Astrocyte of the cerebellum (primary cell): ENCODE measurements around the gene PANK1.

Source experiments
- DNase-seq: peaks from one replicate; pipeline ENCODE4 v3.0.0-alpha.2; 2011; ENCODE audit warnings: low read depth
- H3K4me3 ChIP-seq: 2 replicates; pipeline ENCODE4 v1.5.1; 2011; ENCODE audit warnings: mild to moderate bottlenecking, low read depth, low read length, moderate library complexity
- CTCF ChIP-seq: IDR thresholded peaks from 2 replicates; pipeline ENCODE4 v1.5.1; 2012; ENCODE audit warnings: low read length, low read depth, moderate library complexity, mild to moderate bottlenecking; ENCODE audit errors: missing control alignments
- in situ Hi-C: cut with HindIII; loops from 2 replicates; pipeline ENCODE4 v1.10.0; 2017; ENCODE audit warnings: low sequenced_read_pairs

The PANK1 gene

GRCh38 chr10:89665302-89665701, 20.3 kb upstream of the PANK1 start:
- no peak for DNase-seq
- in situ Hi-C loops = no loop called here
- no peak for TF ChIP-seq CTCF
- H3K4me3 ChIP-seq = no peak overlapping the region

GRCh38 chr10:89664203-89664602, 19.2 kb upstream of the PANK1 start:
- H3K4me3 ChIP-seq = no peak overlapping the region
- no peak for TF ChIP-seq CTCF
- in situ Hi-C loops = no loop called here
- no peak for DNase-seq

- in situ Hi-C loops = no loop called here
- TF ChIP-seq CTCF = no peak
- DNase-seq = no peak
- no peak overlapping the region for H3K4me3 ChIP-seq
Measured at GRCh38 chr10:89663144-89663543, 18.1 kb upstream of the PANK1 start.

- DNase-seq = no peak
- H3K4me3 ChIP-seq = no peak overlapping the region
- in situ Hi-C loops = no loop called here
- TF ChIP-seq CTCF = no peak
Measured at GRCh38 chr10:89662596-89662995, 17.6 kb upstream of the PANK1 start.

GRCh38 chr10:89659143-89660131, 14.4 kb upstream of the PANK1 start:
- H3K4me3 ChIP-seq = no peak overlapping the region
- in situ Hi-C loops = no loop called here
- DNase-seq = peak; percentile 71
- TF ChIP-seq CTCF = no peak

- DNase-seq = no peak
- no peak overlapping the region for H3K4me3 ChIP-seq
- TF ChIP-seq CTCF = no peak
- in situ Hi-C loops = no loop called here
Measured at GRCh38 chr10:89657302-89657701, 12.3 kb upstream of the PANK1 start.
